K562 (cell line): ENCODE measurements around the gene OR2J3. TPM values are rescaled to one million over a fixed set of nuclear protein-coding genes. Genes with fewer than 3 reads are reported as not detected.

Experiments
- ATAC-seq: fragments of 200-7000 bp; cut with Tn5 transposase; 3 replicates; pipeline ENCODE4 v1.9.1; 2020; ENCODE audit warnings: moderate library complexity
- BruUV-seq: library from RNA; stranded (reverse); fragments of 400-500 nt; replicated peaks from 2 replicates; lab custom pipeline; 2021; lab: Mats Ljungman, UMichigan
- CTCF ChIA-PET: fragments of 300-600 bp; formaldehyde crosslinking; extraction: SDS; loops from one replicate; lab custom pipeline; 2021; ENCODE audit warnings: low intra/inter-chr PET ratio; lab: Yijun Ruan, JAX
- POLR2A ChIA-PET: fragments of 300-600, 350-650 bp; sonication (Branson Sonifier 250); formaldehyde crosslinking; extraction: SDS; loops from one replicate; lab custom pipeline; 2021; ENCODE audit warnings: antibody characterized with exemption, inconsistent platforms; lab: Yijun Ruan, JAX
- DNase-seq, 4 experiments: peaks; one replicate each; pipeline versions ENCODE4 v3.0.0 to v3.0.0-alpha.2; 2011 to 2018; ENCODE audit warnings: low spot score in 3 of 4, mixed read lengths in 3 of 4; ENCODE audit errors: extremely low read depth in 1 of 4
- FAIRE-seq: peaks from 2 replicates; lab custom pipeline; 2011; peaks lifted over from hg19 to GRCh38; lab: Jason Lieb, UNC
- H2AFZ ChIP-seq: 2 replicates; pipeline ENCODE4 v1.6.0; 2011; ENCODE audit warnings: low read depth, low read length, control low read depth, inconsistent platforms
- H3K27ac ChIP-seq: fragments of 200-600 bp; 3 replicates; pipeline ENCODE4 v1.8.0; 2011; ENCODE audit warnings: low read depth, mild to moderate bottlenecking, control low read depth, inconsistent platforms, low read length, moderate library complexity, mixed read lengths; ENCODE audit errors: extremely low read depth
- H3K27me3 ChIP-seq, 2 experiments: fragments of 300-600 bp in 1 of 2; 2 replicates in 1 of 2; 3 replicates in 1 of 2; pipeline versions ENCODE4 v1.6.0 to v1.8.0; 2011; ENCODE audit warnings: inconsistent platforms in 2 of 2, low read length in 2 of 2, mild to moderate bottlenecking in 1 of 2, mixed read lengths in 1 of 2, moderate library complexity in 1 of 2; ENCODE audit not compliant: control insufficient read depth in 2 of 2, insufficient read depth in 2 of 2
- H3K36me3 ChIP-seq: fragments of 300-600 bp; 3 replicates; pipeline ENCODE4 v1.8.0; 2011; ENCODE audit warnings: mild to moderate bottlenecking, low read length, inconsistent platforms; ENCODE audit not compliant: control insufficient read depth, insufficient read depth
- H3K4me1 ChIP-seq, 2 experiments: fragments of 200-600 bp in 1 of 2; replicated peaks in 1 of 2; 2 replicates in 1 of 2; 3 replicates in 1 of 2; pipeline versions ENCODE4 v1.5.1 to v1.8.0; 2011; ENCODE audit warnings: inconsistent platforms in 2 of 2, low read length in 2 of 2, mild to moderate bottlenecking in 1 of 2, mixed read lengths in 1 of 2, moderate library complexity in 1 of 2; ENCODE audit not compliant: control insufficient read depth in 2 of 2, insufficient read depth in 2 of 2
- H3K4me2 ChIP-seq: 2 replicates; pipeline ENCODE4 v1.6.1; 2011; ENCODE audit warnings: low read length, control low read depth, inconsistent platforms, mixed read lengths; ENCODE audit not compliant: insufficient read depth
- H3K4me3 ChIP-seq: fragments of 200-600 bp; sonication (generic), shearing (Covaris generic); 2 replicates; pipeline ENCODE4 v1.5.1; 2016; ENCODE audit warnings: control low read depth, inconsistent platforms
- H3K79me2 ChIP-seq: fragments of 200-600 bp; 3 replicates; pipeline ENCODE4 v1.8.0; 2011; ENCODE audit warnings: low read length, inconsistent platforms; ENCODE audit not compliant: control insufficient read depth, insufficient read depth
- H3K9ac ChIP-seq, 2 experiments: 2 replicates each; pipeline versions ENCODE4 v1.6.0 to v1.6.1; 2011; ENCODE audit warnings: low read depth in 2 of 2, low read length in 2 of 2, control low read depth in 1 of 2, inconsistent platforms in 1 of 2, mild to moderate bottlenecking in 1 of 2, mixed read lengths in 1 of 2; ENCODE audit not compliant: insufficient read depth in 1 of 2
- H3K9me1 ChIP-seq: one replicate; pipeline ENCODE4 v1.6.0; 2011; ENCODE audit warnings: inconsistent platforms, mild to moderate bottlenecking, low read length, moderate library complexity; ENCODE audit not compliant: control insufficient read depth, insufficient read depth
- H3K9me3 ChIP-seq: replicated peaks from 2 replicates; pipeline ENCODE4 v1.5.1; 2011; ENCODE audit warnings: low read depth, low read length, inconsistent platforms; ENCODE audit not compliant: control insufficient read depth, insufficient read depth
- H4K20me1 ChIP-seq: replicated peaks from 2 replicates; pipeline ENCODE4 v1.6.1; 2011; ENCODE audit warnings: low read length, inconsistent platforms, mixed read lengths; ENCODE audit not compliant: control insufficient read depth, insufficient read depth
- BACH1 ChIP-seq: fragments of 200-800 bp; sonication (Bioruptor generic); IDR thresholded peaks from 2 replicates; pipeline ENCODE4 v1.6.1; 2016; ENCODE audit warnings: missing genetic modification characterization, missing compliant biosample characterization
- BMI1 ChIP-seq: fragments of 150-350 bp; IDR thresholded peaks from 2 replicates; pipeline ENCODE4 v1.6.1; 2014; ENCODE audit warnings: low read length
- CBX8 ChIP-seq: fragments of 200-600 bp; sonication (generic); IDR thresholded peaks from 2 replicates; pipeline ENCODE4 v1.6.1; 2012; ENCODE audit warnings: borderline replicate concordance, mixed run types, low read depth, mild to moderate bottlenecking, moderate library complexity, mixed read lengths, low read length, control low read depth, inconsistent platforms; ENCODE audit not compliant: poor library complexity, severe bottlenecking; ENCODE audit errors: extremely low read depth
- CHD2 ChIP-seq: IDR thresholded peaks from 2 replicates; pipeline ENCODE4 v1.6.1; 2011; ENCODE audit warnings: low read depth, low read length
- CHD4 ChIP-seq: fragments of 200-600 bp; sonication (generic); IDR thresholded peaks from 3 replicates; pipeline ENCODE4 v1.6.1; 2012; ENCODE audit warnings: low read depth, mild to moderate bottlenecking, mixed read lengths, low read length, inconsistent platforms; ENCODE audit not compliant: insufficient read depth, insufficient replicate concordance, poor library complexity, severe bottlenecking
- HES1 ChIP-seq: fragments of 450-650 bp; IDR thresholded peaks from 2 replicates; pipeline ENCODE4 v1.6.1; 2016; ENCODE audit warnings: low read depth, mild to moderate bottlenecking, moderate library complexity
- HMBOX1 ChIP-seq: sonication (generic); IDR thresholded peaks from 2 replicates; pipeline ENCODE4 v1.6.1; 2016
- HMG20A ChIP-seq: fragments of 450-650 bp; formaldehyde crosslinking; conservative IDR thresholded peaks from 2 replicates; pipeline ENCODE4 v1.4.0; 2020; ENCODE audit warnings: mild to moderate bottlenecking, mixed read lengths
- NBN ChIP-seq: fragments of 450-650 bp; IDR thresholded peaks from 2 replicates; pipeline ENCODE4 v1.6.1; 2016; ENCODE audit warnings: low read depth, mild to moderate bottlenecking
- NFRKB ChIP-seq: fragments of 450-650 bp; IDR thresholded peaks from 2 replicates; pipeline ENCODE4 v1.6.1; 2016; ENCODE audit warnings: low read depth
- NFYB ChIP-seq: IDR thresholded peaks from 2 replicates; pipeline ENCODE4 v1.6.1; 2011; ENCODE audit warnings: mild to moderate bottlenecking, moderate library complexity; ENCODE audit not compliant: insufficient read length; ENCODE audit errors: extremely low read depth
- RBM15 ChIP-seq: fragments of 200-400 bp; formaldehyde crosslinking; IDR thresholded peaks from 2 replicates; pipeline ENCODE4 v1.6.1; 2018; ENCODE audit warnings: mild to moderate bottlenecking, low read length, moderate library complexity; ENCODE audit not compliant: insufficient read depth
- RNF2 ChIP-seq: sonication (generic); IDR thresholded peaks from 2 replicates; pipeline ENCODE4 v1.6.1; 2016
- SMARCE1 ChIP-seq: fragments of 450-650 bp; IDR thresholded peaks from 2 replicates; pipeline ENCODE4 v1.7.1; 2016; ENCODE audit warnings: mild to moderate bottlenecking
- STAT5B ChIP-seq: fragments of 250-450 bp; sonication (Bioruptor Pico); IDR thresholded peaks from 2 replicates; pipeline ENCODE4 v1.8.0; 2021; ENCODE audit warnings: mild to moderate bottlenecking, inconsistent platforms
- TCF7L2 ChIP-seq: fragments of 150-350 bp; IDR thresholded peaks from 2 replicates; pipeline ENCODE4 v1.6.1; 2016; ENCODE audit warnings: low read depth, mild to moderate bottlenecking, low read length, moderate library complexity
- THRA ChIP-seq: fragments of 450-650 bp; IDR thresholded peaks from 2 replicates; pipeline ENCODE4 v1.6.1; 2017; ENCODE audit warnings: mild to moderate bottlenecking, moderate library complexity
- TRIM28 ChIP-seq: fragments of 450-650 bp; IDR thresholded peaks from 2 replicates; pipeline ENCODE4 v1.6.1; 2017
- XRCC5 ChIP-seq: fragments of 200-400 bp; formaldehyde crosslinking; IDR thresholded peaks from 2 replicates; pipeline ENCODE4 v1.6.1; 2017; ENCODE audit warnings: low read depth, mild to moderate bottlenecking, low read length
- ZBTB1 ChIP-seq: sonication (generic); formaldehyde crosslinking; IDR thresholded peaks from 2 replicates; pipeline ENCODE4 v1.8.1; 2023; ENCODE audit warnings: missing genetic modification reagents, low read depth, mild to moderate bottlenecking, borderline replicate concordance
- ZC3H4 ChIP-seq: sonication (generic); formaldehyde crosslinking; IDR thresholded peaks from 2 replicates; pipeline ENCODE4 v1.9.0; 2021; ENCODE audit warnings: missing genetic modification reagents, borderline replicate concordance
- ZNF282 ChIP-seq: sonication (generic); formaldehyde crosslinking; IDR thresholded peaks from 2 replicates; pipeline ENCODE4 v1.8.1; 2023; ENCODE audit warnings: missing genetic modification reagents
- WGBS: fragments of 100-300 bp; shearing (Covaris generic); methylation state at CpG from one replicate; pipeline ENCODE4 v1.1.6; 2016; ENCODE audit warnings: low coverage, mixed read lengths; ENCODE audit not compliant: insufficient coverage; ENCODE audit errors: missing lambda C conversion rate; 5-methylcytosine and 5-hydroxymethylcytosine counted together
- in situ Hi-C: fragments of 300-500 bp; cut with MboI; formaldehyde crosslinking; loops from 4 replicates; pipeline ENCODE4 v1.15.0; 2018; ENCODE audit warnings: inconsistent platforms, mixed read lengths
- intact Hi-C: fragments of 100-400 bp; cut with micrococcal nuclease; formaldehyde crosslinking; loops from 2 replicates; pipeline ENCODE4 v1.14.2; 2022
- polyA plus RNA-seq, 8 experiments: library from polyadenylated mRNA; depleted of rRNA in 4 of 8; stranded (reverse) in 5 of 8; unstranded in 3 of 8; fragments of >200 nt; fragmentation: Nextera tagmentation in 2 of 8; fragmentation: Illumina TruSeq in 1 of 8; extraction: Ambion mirVana in 2 of 8; extraction: Trizol in 1 of 8; gene quantifications; 2 replicates each; pipeline versions ENCODE4 v1.2.1 to v1.2.3, GENCODE V29; 2011 to 2014; ENCODE audit warnings: inconsistent platforms in 1 of 8, missing spikeins in 1 of 8
- total RNA-seq, 7 experiments: library from RNA; depleted of rRNA in 6 of 7; stranded (reverse); fragments of >200 nt in 6 of 7; fragmentation: Illumina TruSeq in 2 of 7; extraction: Trizol in 2 of 7; gene quantifications; 2 replicates each; pipeline versions ENCODE4 v1.2.1 to v1.2.3, GENCODE V29; 2011 to 2021; ENCODE audit warnings: low replicate concordance in 1 of 7

Gene OR2J3
- total and polyA plus RNA-seq, 9 of the 15 experiments (the other 6 are each of a cell fraction or from before 2014, with no cell fraction given): 0.14 to 0.17 TPM; not detected in 7

- no peak for TF ChIP-seq CBX8
- TF ChIP-seq NFRKB: no peak
- TF ChIP-seq BACH1 (tag): no peak
- TF ChIP-seq HES1: no peak
- TF ChIP-seq ZBTB1 (CRISPR knock-in tag): no peak
- no peak for TF ChIP-seq SMARCE1
- no peak for TF ChIP-seq TCF7L2
- TF ChIP-seq STAT5B (CRISPR knock-in tag): no peak
Measured at GRCh38 chr6:29130644-29131043, 22.8 kb downstream of the OR2J3 start (continued).

- no peak overlapping the region for H3K27ac ChIP-seq
- ChIA-PET CTCF (no interaction called here), POLR2A (no interaction called here)
- H3K9ac ChIP-seq: no peak overlapping the region
- peaks cover 9 to 17% of the 10 kb centered on the region in 2 experiments; a peak in 4 of 5 replicates for H3K27me3 ChIP-seq
- H3K4me1 ChIP-seq: no peaks in the 10 kb centered on the region; a peak in 1 of 5 replicates
- no peak overlapping the region for H3K4me3 ChIP-seq
- H3K4me2 ChIP-seq: no peak overlapping the region
- no TSS peak for BruUV-seq
- FAIRE-seq (no peak), ATAC-seq (no peak), DNase-seq (no peak)
- no peaks in the 10 kb centered on the region for H3K36me3 ChIP-seq
- H3K9me3 ChIP-seq: no peaks in the 10 kb centered on the region
- in situ Hi-C loops (no loop called here), intact Hi-C loops (no loop called here)
- no peaks in the 10 kb centered on the region for H4K20me1 ChIP-seq
- no peak overlapping the region for H2AFZ ChIP-seq
- no peaks in the 10 kb centered on the region for H3K9me1 ChIP-seq
- H3K79me2 ChIP-seq: no peaks in the 10 kb centered on the region
- 5% methylated on average over 2 of the region's 2 CpGs for whole genome bisulfite sequencing
- TF ChIP-seq HMG20A (no peak), RBM15 (no peak), HMBOX1 (no peak), XRCC5 (no peak), THRA (no peak), NFYB (no peak), TRIM28 (no peak), BMI1 (no peak), CBX8 (no peak), ZC3H4 (CRISPR knock-in tag) (no peak), NBN (no peak), CHD2 (no peak), CHD4 (no peak), RNF2 (no peak), ZNF282 (no peak)
Measured at GRCh38 chr6:29131691-29132090, 23.8 kb downstream of the OR2J3 start.
